Left ventricle myocardium inferior (tissue), 1 donor: ENCODE measurements around the gene OR10T2. TPM values are rescaled to one million over a fixed set of nuclear protein-coding genes. Genes with fewer than 3 reads are reported as not detected.
"Not testable (repeated sequence)": the region's sequence is repeated elsewhere in the genome, so short reads cannot be mapped to it uniquely, and the experiment has no call there.

Experiments
- DNase-seq: peaks from one replicate; pipeline ENCODE4 v3.0.0-alpha.2; 2020
- H3K27ac ChIP-seq: fragments of 200-600 bp; replicated peaks from 2 replicates; pipeline ENCODE4 v1.8.0; 2021
- H3K27me3 ChIP-seq: fragments of 200-600 bp; 2 replicates; pipeline ENCODE4 v1.8.0; 2021; ENCODE audit warnings: low read depth
- H3K36me3 ChIP-seq: fragments of 200-600 bp; 2 replicates; pipeline ENCODE4 v1.8.0; 2021
- H3K4me1 ChIP-seq: fragments of 200-600 bp; 2 replicates; pipeline ENCODE4 v1.8.0; 2021
- H3K4me3 ChIP-seq: fragments of 200-600 bp; 2 replicates; pipeline ENCODE4 v1.8.0; 2021; ENCODE audit warnings: mild to moderate bottlenecking, moderate library complexity
- H3K9me3 ChIP-seq: fragments of 200-600 bp; replicated peaks from 2 replicates; pipeline ENCODE4 v1.8.0; 2021
- intact Hi-C: fragments of 100-400 bp; cut with micrococcal nuclease; formaldehyde crosslinking; loops from one replicate; pipeline ENCODE4 v1.11.0; 2022
- total RNA-seq: library from RNA; stranded (reverse); fragmentation: NEBNext Ultra II Directional; extraction: Animal tissue kit (Norgen Biotek cat#: 25700); gene quantifications from one replicate; pipeline ENCODE4 v1.2.1, GENCODE V29; 2021
- TF ChIP-seq, protein P1 (sequence below): fragments of 200-600 bp; IDR thresholded peaks from 2 replicates; pipeline ENCODE4 v1.8.0; 2021; ENCODE audit warnings: antibody characterized with exemption, mild to moderate bottlenecking, borderline replicate concordance
- donor health status: DM: no; HTN: yes; CAD: no; lungs with severe emphysema.

Gene OR10T2
- total RNA-seq, 1 donor from 2014 or later: not detected

- Histone ChIP-seq H3K36me3 (no peaks in the 10 kb centered on the region), H3K4me3 (no peak overlapping the region), H3K27me3 (no peaks in the 10 kb centered on the region), H3K9me3 (no peaks in the 10 kb centered on the region), H3K4me1 (no peaks in the 10 kb centered on the region), H3K27ac (no peak overlapping the region)
- no peak for DNase-seq
- intact Hi-C loops: no loop called here
- TF ChIP-seq, protein P1, sequence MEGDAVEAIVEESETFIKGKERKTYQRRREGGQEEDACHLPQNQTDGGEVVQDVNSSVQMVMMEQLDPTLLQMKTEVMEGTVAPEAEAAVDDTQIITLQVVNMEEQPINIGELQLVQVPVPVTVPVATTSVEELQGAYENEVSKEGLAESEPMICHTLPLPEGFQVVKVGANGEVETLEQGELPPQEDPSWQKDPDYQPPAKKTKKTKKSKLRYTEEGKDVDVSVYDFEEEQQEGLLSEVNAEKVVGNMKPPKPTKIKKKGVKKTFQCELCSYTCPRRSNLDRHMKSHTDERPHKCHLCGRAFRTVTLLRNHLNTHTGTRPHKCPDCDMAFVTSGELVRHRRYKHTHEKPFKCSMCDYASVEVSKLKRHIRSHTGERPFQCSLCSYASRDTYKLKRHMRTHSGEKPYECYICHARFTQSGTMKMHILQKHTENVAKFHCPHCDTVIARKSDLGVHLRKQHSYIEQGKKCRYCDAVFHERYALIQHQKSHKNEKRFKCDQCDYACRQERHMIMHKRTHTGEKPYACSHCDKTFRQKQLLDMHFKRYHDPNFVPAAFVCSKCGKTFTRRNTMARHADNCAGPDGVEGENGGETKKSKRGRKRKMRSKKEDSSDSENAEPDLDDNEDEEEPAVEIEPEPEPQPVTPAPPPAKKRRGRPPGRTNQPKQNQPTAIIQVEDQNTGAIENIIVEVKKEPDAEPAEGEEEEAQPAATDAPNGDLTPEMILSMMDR: no peak
Observed at GRCh38 chr1:158396646-158397045, 2.6 kb downstream of the OR10T2 start.

- H3K36me3 ChIP-seq: no peaks in the 10 kb centered on the region
- TF ChIP-seq, protein P1: no peak
- no peaks in the 10 kb centered on the region for H3K4me1 ChIP-seq
- no peaks in the 10 kb centered on the region for H3K27me3 ChIP-seq
- intact Hi-C loops: no loop called here
- no peak overlapping the region for H3K4me3 ChIP-seq
- no peaks in the 10 kb centered on the region for H3K9me3 ChIP-seq
- no peak for DNase-seq
- no peak overlapping the region for H3K27ac ChIP-seq
Observed at GRCh38 chr1:158393476-158393875, 5.8 kb downstream of the OR10T2 start.

- no peaks in the 10 kb centered on the region for H3K36me3 ChIP-seq
- no peak overlapping the region for H3K27ac ChIP-seq
- no peaks in the 10 kb centered on the region for H3K27me3 ChIP-seq
- peaks cover 12% of the 10 kb centered on the region for H3K9me3 ChIP-seq
- no peaks in the 10 kb centered on the region for H3K4me1 ChIP-seq
- intact Hi-C loops: no loop called here
- no peak for DNase-seq
- no peak overlapping the region for H3K4me3 ChIP-seq
- TF ChIP-seq, protein P1: no peak
Observed at GRCh38 chr1:158391099-158391498, 8.2 kb downstream of the OR10T2 start.

GRCh38 chr1:158390331-158390730 is 8.9 kb downstream of the OR10T2 start:
- no peak overlapping the region for H3K4me3 ChIP-seq
- H3K4me1 ChIP-seq: no peaks in the 10 kb centered on the region
- H3K27ac ChIP-seq: no peak overlapping the region
- intact Hi-C loops: no loop called here
- no peaks in the 10 kb centered on the region for H3K36me3 ChIP-seq
- TF ChIP-seq, protein P1: no peak
- peaks cover 15% of the 10 kb centered on the region for H3K9me3 ChIP-seq
- H3K27me3 ChIP-seq: no peaks in the 10 kb centered on the region
- no peak for DNase-seq

- Histone ChIP-seq H3K27ac (no peak overlapping the region), H3K4me3 (no peak overlapping the region), H3K27me3 (peaks cover 4% of the 10 kb centered on the region), H3K36me3 (no peaks in the 10 kb centered on the region), H3K9me3 (peaks cover 38% of the 10 kb centered on the region), H3K4me1 (no peaks in the 10 kb centered on the region)
- TF ChIP-seq, protein P1: no peak
- intact Hi-C loops: no loop called here
- DNase-seq: no peak
Observed at GRCh38 chr1:158374860-158375259, 24.4 kb downstream of the OR10T2 start.

GRCh38 chr1:158374101-158374500 is 25.2 kb downstream of the OR10T2 start:
- H3K4me1 ChIP-seq, H3K36me3 ChIP-seq, H3K27ac ChIP-seq, intact Hi-C loops, H3K4me3 ChIP-seq, DNase-seq, H3K27me3 ChIP-seq: not testable (repeated sequence)
- H3K9me3 ChIP-seq: peaks cover 38% of the 10 kb centered on the region
